Adrenal gland (tissue), 19 donors: ENCODE results near the gene RNF2. TPM values are rescaled to one million over a fixed set of nuclear protein-coding genes. Genes with fewer than 3 reads are reported as not detected.
"Not testable (repeated sequence)": the region's sequence is repeated elsewhere in the genome, so short reads cannot be mapped to it uniquely, and the experiment has no call there.

Experiments
- DNase-seq, 7 donors: peaks; one replicate each; pipeline ENCODE4 v3.0.0-alpha.2; 2019 to 2020
- H3K27ac ChIP-seq, 5 donors: fragments of 200-600 bp; sonication (generic) in 4 of 5; 1 replicate in 3 of 5; 2 replicates in 2 of 5; pipeline versions ENCODE4 v1.5.1 to v1.8.0; 2016 to 2020; ENCODE audit warnings: mild to moderate bottlenecking in 1 of 5
- H3K27me3 ChIP-seq: fragments of 200-600 bp; 2 replicates; pipeline ENCODE4 v1.8.0; 2021
- H3K36me3 ChIP-seq, 2 donors: fragments of 200-600 bp; replicated peaks in 1 of 2; 1 replicate in 1 of 2; 2 replicates in 1 of 2; pipeline versions ENCODE4 v1.5.1 to v1.8.0; 2018 to 2022
- H3K4me1 ChIP-seq, 2 donors: fragments of 200-600 bp; replicated peaks in 1 of 2; 1 replicate in 1 of 2; 2 replicates in 1 of 2; pipeline versions ENCODE4 v1.5.1 to v1.8.0; 2018 to 2021
- H3K4me3 ChIP-seq, 4 donors: fragments of 200-600 bp; sonication (generic) in 3 of 4; one replicate each; pipeline ENCODE4 v1.5.1; 2016 to 2018
- H3K9me3 ChIP-seq, 3 donors: fragments of 200-600 bp; sonication (generic) in 1 of 3; replicated peaks in 1 of 3; 1 replicate in 2 of 3; 2 replicates in 1 of 3; pipeline versions ENCODE4 v1.5.1 to v1.8.0; 2016 to 2021
- POLR2A ChIP-seq, 2 donors: fragments of 450-650 bp; IDR thresholded peaks; one replicate each; pipeline ENCODE4 v1.6.1; 2017; ENCODE audit warnings: antibody characterized with exemption in 2 of 2, mild to moderate bottlenecking in 2 of 2, moderate library complexity in 1 of 2
- WGBS, 4 donors: extraction: QIAGEN DNeasy Blood & Tissue Kit in 2 of 4; methylation state at CpG; one replicate each; pipeline versions ENCODE4 v1.1.5 to v1.1.7; 2013 to 2017; 5-methylcytosine and 5-hydroxymethylcytosine counted together
- intact Hi-C, 2 donors: fragments of 100-400 bp; cut with DNase I; formaldehyde crosslinking; loops; one replicate each; pipeline versions ENCODE4 v1.14.1 to v1.15.0; 2022 to 2023
- long read RNA-seq, 10 donors: library from polyadenylated mRNA in 3 of 10; unstranded in 2 of 10; stranded (forward) in 1 of 10; transcript quantifications; one replicate each; pipeline ENCODE4 v2.0.0 and lab custom pipeline, GENCODE V29; 2021 to 2026
- polyA plus RNA-seq, 3 donors: library from polyadenylated mRNA; stranded (reverse); fragments of 200-250 nt in 2 of 3; fragments of 350-450 nt in 1 of 3; fragmentation: Illumina TruSeq in 1 of 3; extraction: RNeasy Lipid Tissue Mini Kit (QIAGEN cat#74804) in 1 of 3; gene quantifications; one replicate each; pipeline ENCODE4 v1.2.3, GENCODE V29; 2013 to 2014
- total RNA-seq, 9 donors: library from RNA; depleted of rRNA in 4 of 9; stranded (reverse); fragments of >200 nt in 4 of 9; fragments of 120-200 nt in 1 of 9; fragmentation: NEBNext Ultra II Directional in 1 of 9; extraction: Animal tissue kit (Norgen Biotek cat#: 25700) in 1 of 9; gene quantifications; one replicate each; pipeline versions ENCODE4 v1.1.0 to v1.2.4, GENCODE V29; 2013 to 2023
- TF ChIP-seq, protein P1 (sequence below), 6 experiments: fragments of 450-650 bp in 4 of 6; fragments of 200-600 bp in 2 of 6; sonication (generic) in 1 of 6; IDR thresholded peaks; 1 replicate in 5 of 6; 2 replicates in 1 of 6; pipeline versions ENCODE4 v1.5.1 to v1.8.0; 2016 to 2021; ENCODE audit warnings: antibody characterized with exemption in 6 of 6, mild to moderate bottlenecking in 2 of 6, moderate library complexity in 1 of 6
- donor health status: healthy with polysubstance abuse.
- donor health status: Bipolar disorder and iron deficiency.
- donor health status: DM: yes; HTN: yes; CAD: no.
- donor health status: DM: no; HTN: no; CAD: no.
- donor health status: DM: no; HTN: no; CAD: no.
- donor health status: DM: yes; HTN: yes; CAD: no.

RNF2 gene
- total RNA-seq: 10 to 100 TPM in 8 of 9 donors, 1 to 10 TPM in 1; 9.4 to 34.6 (median 19.0) TPM
- 10 to 100 TPM in 1 of 3 donors, 1 to 10 TPM in 2; 3.5 to 31.3 (median 3.5) TPM for polyA plus RNA-seq
- long read RNA-seq, donor 1, transcript RNF2-202 (7 exons, 3,606 nt): major isoform, 6 of 7 reads
- long read RNA-seq, donor 1, partial matches to known transcripts: 0 of 7 reads
- long read RNA-seq, donor 1, other reads (novel, unspliced or antisense): 0 of 7 reads
- long read RNA-seq, donor 2, transcript RNF2-202 (7 exons, 3,606 nt): major isoform, 7 of 7 reads
- long read RNA-seq, donor 2, partial matches to known transcripts: 0 of 7 reads
- long read RNA-seq, donor 2, other reads (novel, unspliced or antisense): 0 of 7 reads
- long read RNA-seq, donor 3, transcript RNF2-202 (7 exons, 3,606 nt): major isoform, 10 of 10 reads
- long read RNA-seq, donor 3, partial matches to known transcripts: 0 of 10 reads
- long read RNA-seq, donor 3, other reads (novel, unspliced or antisense): 0 of 10 reads
- long read RNA-seq, donor 4, transcript RNF2-202 (7 exons, 3,606 nt): major isoform, 6 of 7 reads
- long read RNA-seq, donor 4, partial matches to known transcripts: 0 of 7 reads
- long read RNA-seq, donor 4, other reads (novel, unspliced or antisense): 1 of 7 reads
- long read RNA-seq, donor 5, transcript RNF2-202 (7 exons, 3,606 nt): major isoform, 12 of 19 reads
- long read RNA-seq, donor 5, partial matches to known transcripts: 1 of 19 reads
- long read RNA-seq, donor 5, other reads (novel, unspliced or antisense): 6 of 19 reads
- long read RNA-seq, donor 6, partial matches to known transcripts: 0 of 4 reads
- long read RNA-seq, donor 6, other reads (novel, unspliced or antisense): 0 of 4 reads
- long read RNA-seq, donor 7, transcript RNF2-202 (7 exons, 3,606 nt): major isoform, 5 of 5 reads
- long read RNA-seq, donor 7, partial matches to known transcripts: 0 of 5 reads
- long read RNA-seq, donor 7, other reads (novel, unspliced or antisense): 0 of 5 reads
- long read RNA-seq, donor 8, transcript RNF2-202 (7 exons, 3,606 nt): major isoform, 10 of 19 reads
- long read RNA-seq, donor 8, partial matches to known transcripts: 9 of 19 reads
- long read RNA-seq, donor 8, other reads (novel, unspliced or antisense): 0 of 19 reads
- long read RNA-seq, donor 9, transcript RNF2-202 (7 exons, 3,606 nt): major isoform, 5 of 28 reads
- long read RNA-seq, donor 9, partial matches to known transcripts: 20 of 28 reads
- long read RNA-seq, donor 9, other reads (novel, unspliced or antisense): 0 of 28 reads
- long read RNA-seq, donor 10, partial matches to known transcripts: 0 of 4 reads
- long read RNA-seq, donor 10, other reads (novel, unspliced or antisense): 0 of 4 reads

DNA sequence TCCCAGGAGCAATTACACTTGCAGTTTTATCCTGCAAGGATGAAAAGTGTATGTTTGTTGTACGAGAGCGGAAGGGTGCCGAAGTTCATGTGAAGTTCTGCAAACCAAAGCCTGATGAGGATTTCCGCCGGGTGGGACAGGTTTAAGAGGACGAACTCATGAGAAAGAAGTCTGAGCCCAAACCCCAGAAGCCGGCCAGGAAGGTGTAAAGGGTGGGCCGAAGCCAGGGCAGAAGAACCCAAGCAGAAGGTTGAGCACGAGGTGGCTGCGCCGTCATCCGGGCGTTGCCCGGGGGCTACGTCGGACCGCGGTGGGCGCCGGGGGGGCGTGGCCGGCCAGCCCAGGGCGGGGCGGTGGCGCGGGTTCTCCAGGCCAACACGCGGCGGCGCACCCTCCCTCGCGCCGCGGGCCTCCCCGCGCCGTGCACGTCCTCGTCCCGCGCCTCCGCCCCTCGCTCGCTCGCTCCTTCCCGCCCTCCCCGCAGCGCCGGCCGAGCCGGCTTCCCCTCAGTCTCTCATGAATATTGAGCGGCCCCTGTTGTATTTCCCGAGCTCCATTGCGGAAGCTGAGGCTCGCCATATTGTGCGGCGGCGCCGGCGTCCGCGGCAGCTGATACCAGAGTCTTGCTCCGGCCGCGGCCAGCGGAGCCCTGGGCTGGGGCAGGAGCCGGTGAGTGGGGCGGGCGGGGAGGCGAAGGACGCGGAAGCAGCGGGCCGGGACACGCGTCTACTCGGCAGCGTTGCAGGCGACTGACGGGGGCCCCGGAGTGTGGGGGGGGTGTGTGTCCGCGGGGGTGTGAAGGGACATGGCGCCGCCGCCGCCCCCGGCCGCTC is at the start of gene RNF2:
RNF2 (plus strand) TSS at position 578 of the 833 bp plus-strand sequence. CDS start 41,996 bp downstream, outside the sequence.
- Histone ChIP-seq H3K27ac (peak within 1 kb of the TSS; percentile 70 to 89 (median 86)), H3K4me3 (peak within 1 kb of the TSS; percentile 51 to 84 (median 70)), H3K9me3 (no peaks in the 10 kb centered on the region), H3K4me1 (peaks cover 13 to 28% of the 10 kb centered on the region in 2 donors), H3K27me3 (no peaks in the 10 kb centered on the region), H3K36me3 (no peaks in the 10 kb centered on the region)
- peak; percentile 75 to 88 (median 80) for DNase-seq
- 1% methylated on average over 8 to 89 of the region's 89 CpGs for WGBS, 4 donors
- TF ChIP-seq, protein P1, sequence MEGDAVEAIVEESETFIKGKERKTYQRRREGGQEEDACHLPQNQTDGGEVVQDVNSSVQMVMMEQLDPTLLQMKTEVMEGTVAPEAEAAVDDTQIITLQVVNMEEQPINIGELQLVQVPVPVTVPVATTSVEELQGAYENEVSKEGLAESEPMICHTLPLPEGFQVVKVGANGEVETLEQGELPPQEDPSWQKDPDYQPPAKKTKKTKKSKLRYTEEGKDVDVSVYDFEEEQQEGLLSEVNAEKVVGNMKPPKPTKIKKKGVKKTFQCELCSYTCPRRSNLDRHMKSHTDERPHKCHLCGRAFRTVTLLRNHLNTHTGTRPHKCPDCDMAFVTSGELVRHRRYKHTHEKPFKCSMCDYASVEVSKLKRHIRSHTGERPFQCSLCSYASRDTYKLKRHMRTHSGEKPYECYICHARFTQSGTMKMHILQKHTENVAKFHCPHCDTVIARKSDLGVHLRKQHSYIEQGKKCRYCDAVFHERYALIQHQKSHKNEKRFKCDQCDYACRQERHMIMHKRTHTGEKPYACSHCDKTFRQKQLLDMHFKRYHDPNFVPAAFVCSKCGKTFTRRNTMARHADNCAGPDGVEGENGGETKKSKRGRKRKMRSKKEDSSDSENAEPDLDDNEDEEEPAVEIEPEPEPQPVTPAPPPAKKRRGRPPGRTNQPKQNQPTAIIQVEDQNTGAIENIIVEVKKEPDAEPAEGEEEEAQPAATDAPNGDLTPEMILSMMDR (IDR thresholded peaks at IDR 0.05): peak in 2 of 6 experiments; percentile 10 to 12
- peak; percentile 37 to 51 for TF ChIP-seq POLR2A (IDR thresholded peaks at IDR 0.05)
- intact Hi-C loops: no loop called here

DNA sequence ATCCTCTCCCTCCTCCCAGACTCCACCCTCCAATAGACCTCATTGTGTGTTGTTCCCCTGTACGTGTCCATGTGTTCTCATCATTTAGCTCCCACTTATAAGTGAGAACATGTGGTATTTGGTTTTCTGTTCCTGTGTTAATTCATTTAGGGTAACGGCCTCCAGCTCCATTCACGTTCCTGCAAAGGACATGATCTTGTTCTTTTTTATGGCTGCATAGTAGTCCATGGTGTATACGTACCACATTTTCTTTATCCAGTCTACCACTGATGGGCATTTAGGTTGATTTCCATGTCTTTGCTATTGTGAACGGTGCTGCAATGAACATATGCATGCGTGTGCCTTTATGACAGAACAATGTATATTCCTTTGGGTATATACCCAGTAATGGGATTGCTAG is 45.4 kb upstream of the RNF2 start:
- H3K4me3 ChIP-seq, H3K4me1 ChIP-seq, H3K36me3 ChIP-seq, H3K9me3 ChIP-seq, H3K27me3 ChIP-seq, H3K27ac ChIP-seq, DNase-seq, intact Hi-C loops: not testable (repeated sequence)
- WGBS, 4 donors: 86 to 92% (median 92%) methylated on average over 6 of the region's 6 CpGs

DNA sequence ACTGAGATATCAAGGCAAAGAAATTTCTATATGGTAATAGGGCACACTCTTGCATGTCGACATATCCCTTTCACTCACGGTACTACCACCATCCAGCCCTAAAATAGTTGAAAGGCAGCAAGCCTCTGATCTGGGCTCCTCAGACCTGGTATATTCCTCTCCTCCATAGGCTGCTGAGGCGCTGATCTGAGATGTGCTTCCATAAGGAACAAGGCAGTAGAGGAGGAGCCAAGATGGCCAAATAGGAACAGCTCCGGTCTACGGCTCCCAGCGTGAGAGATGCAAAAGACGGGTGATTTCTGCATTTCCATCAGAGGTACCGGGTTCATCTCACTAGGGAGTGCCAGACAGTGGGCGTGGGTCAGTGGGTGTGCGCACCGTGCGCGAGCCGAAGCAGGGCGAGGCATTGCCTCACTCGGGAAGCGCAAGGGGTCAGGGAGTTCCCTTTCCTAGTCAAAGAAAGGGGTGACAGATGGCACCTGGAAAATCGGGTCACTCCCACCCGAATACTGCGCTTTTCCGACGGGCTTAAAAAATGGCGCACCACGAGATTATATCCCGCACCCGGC is 44.0 kb upstream of the RNF2 start:
- H3K9me3 ChIP-seq, H3K4me1 ChIP-seq, H3K27ac ChIP-seq, intact Hi-C loops, H3K4me3 ChIP-seq, DNase-seq, H3K27me3 ChIP-seq, H3K36me3 ChIP-seq: not testable (repeated sequence)
- 92 to 93% (median 92%) methylated on average over 15 to 26 of the region's 26 CpGs for WGBS, 4 donors

DNA sequence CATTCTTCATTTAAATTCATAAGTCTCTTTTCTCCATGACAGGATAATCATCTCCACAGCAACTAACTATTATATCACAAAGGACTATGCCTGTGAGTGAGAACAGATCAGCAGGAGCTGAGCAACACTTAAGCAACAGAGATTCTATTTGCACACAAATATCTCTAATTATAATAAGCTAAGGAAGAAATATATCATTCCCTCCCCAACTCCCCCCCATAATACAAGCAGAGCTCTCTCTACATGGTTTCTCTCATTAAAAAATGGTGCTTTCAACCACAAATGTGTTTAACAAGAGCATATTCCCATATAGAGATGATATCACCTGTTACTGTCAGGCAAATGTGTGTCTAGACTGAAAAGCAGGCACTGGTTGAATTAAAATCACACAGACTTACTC is 36.5 kb upstream of the RNF2 start:
- no peak overlapping the region for H3K27ac ChIP-seq
- TF ChIP-seq POLR2A (IDR thresholded peaks at IDR 0.05): no peak
- TF ChIP-seq, protein P1 (IDR thresholded peaks at IDR 0.05): no peak
- H3K4me1 ChIP-seq: no peaks in the 10 kb centered on the region
- no peak for DNase-seq
- intact Hi-C loops: no loop called here
- no peaks in the 10 kb centered on the region for H3K36me3 ChIP-seq
- H3K27me3 ChIP-seq: no peaks in the 10 kb centered on the region
- H3K9me3 ChIP-seq: no peaks in the 10 kb centered on the region
- H3K4me3 ChIP-seq: no peak overlapping the region
